Subcutaneous adipose tissue (tissue), 4 donors: ENCODE results near the gene MBL2. TPM values are rescaled to one million over a fixed set of nuclear protein-coding genes. Genes with fewer than 3 reads are reported as not detected.

Source experiments
- CTCF ChIP-seq: fragments of 450-650 bp; IDR thresholded peaks from one replicate; pipeline ENCODE4 v1.5.1; 2016; ENCODE audit warnings: low read depth, mild to moderate bottlenecking, control low read depth, antibody characterized with exemption, moderate library complexity
- total RNA-seq, 4 donors: library from RNA; depleted of rRNA; stranded (reverse); fragments of >200 nt; gene quantifications; one replicate each; pipeline ENCODE4 v1.1.0, GENCODE V29; 2016

MBL2 gene
- total RNA-seq, 4 donors from 2014 or later, result not detected

- no peak for TF ChIP-seq CTCF
Measured at GRCh38 chr10:52740155-52740549, 32.4 kb downstream of the MBL2 start.

GRCh38 chr10:52739380-52740154, 33.0 kb downstream of the MBL2 start:
- no peak for TF ChIP-seq CTCF

GRCh38 chr10:52738951-52739350, 33.6 kb downstream of the MBL2 start:
- TF ChIP-seq CTCF, result no peak

GRCh38 chr10:52729271-52730104, 43.1 kb downstream of the MBL2 start:
- TF ChIP-seq CTCF, result no peak

- no peak for TF ChIP-seq CTCF
Measured at GRCh38 chr10:52720018-52720417, 52.6 kb downstream of the MBL2 start.
